Gastroesophageal sphincter (tissue), 3 donors: ENCODE data around the gene ST7.

ENCODE experiments used
- CTCF ChIP-seq, 4 experiments: fragments of 200-600 bp in 2 of 4; fragments of 450-650 bp in 2 of 4; sonication (generic) in 1 of 4; IDR thresholded peaks; one replicate each; pipeline ENCODE4 v1.5.1; 2017 to 2019; ENCODE audit warnings: antibody characterized with exemption in 4 of 4, mild to moderate bottlenecking in 2 of 4, moderate library complexity in 2 of 4
- EP300 ChIP-seq: sonication (generic); formaldehyde crosslinking; IDR thresholded peaks from one replicate; pipeline ENCODE4 v1.6.1; 2017; ENCODE audit warnings: antibody characterized with exemption, mild to moderate bottlenecking
- POLR2A ChIP-seq, 2 donors: fragments of 450-650 bp; IDR thresholded peaks; one replicate each; pipeline ENCODE4 v1.6.1; 2017; ENCODE audit warnings: antibody characterized with exemption in 2 of 2, mild to moderate bottlenecking in 2 of 2, moderate library complexity in 1 of 2

- TF ChIP-seq POLR2A (IDR thresholded peaks at IDR 0.05) (no peak), CTCF (IDR thresholded peaks at IDR 0.05) (no peak), EP300 (no peak)
Measured at GRCh38 chr7:117270371-117270770, 317.1 kb downstream of the ST7 start.
